ENCODE results near the gene CMIP.

DNA sequence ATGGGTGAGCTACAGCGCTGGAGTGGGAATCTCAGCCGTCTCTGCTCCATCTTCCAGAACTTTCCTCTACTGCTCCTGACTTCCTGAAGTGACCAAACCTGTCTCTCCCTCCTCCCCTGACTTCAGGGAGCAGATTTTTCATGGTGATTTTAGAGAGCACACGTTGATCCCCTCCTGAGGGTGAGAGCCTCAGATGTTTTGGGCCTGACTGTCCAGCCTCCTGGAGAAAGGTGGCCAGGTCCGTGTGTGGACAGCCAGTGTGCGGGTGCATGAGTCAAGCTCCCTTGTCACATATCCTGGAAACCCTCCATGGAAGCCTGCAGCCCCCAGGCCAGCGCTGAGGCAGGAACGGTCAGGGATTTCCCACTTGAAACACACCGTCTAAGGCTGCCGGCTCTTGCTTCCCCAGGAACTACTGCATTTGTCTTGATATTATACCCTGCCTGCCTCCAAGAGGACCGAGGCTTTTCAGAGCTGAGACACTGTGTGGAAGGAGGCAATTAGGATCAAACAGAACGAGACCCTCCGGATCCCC, 143.1 kb downstream of the CMIP start:
- TF ChIP-seq CTCF (IDR thresholded peaks at IDR 0.05) (no peak), POLR2A (IDR thresholded peaks at IDR 0.05) (no peak)
